GM19239 (cell line): ENCODE results near the gene SLC10A4.
"Not testable (repeated sequence)": the region's sequence is repeated elsewhere in the genome, so short reads cannot be mapped to it uniquely, and the experiment has no call there.

Experiments used
- DNase-seq: peaks from one replicate; pipeline ENCODE4 v3.0.0; 2011; ENCODE audit warnings: low spot score; ENCODE audit not compliant: insufficient read length
- FAIRE-seq: peaks from 2 replicates; lab custom pipeline; 2011; peaks lifted over from hg19 to GRCh38; lab: Jason Lieb, UNC

Gene SLC10A4, protein sequence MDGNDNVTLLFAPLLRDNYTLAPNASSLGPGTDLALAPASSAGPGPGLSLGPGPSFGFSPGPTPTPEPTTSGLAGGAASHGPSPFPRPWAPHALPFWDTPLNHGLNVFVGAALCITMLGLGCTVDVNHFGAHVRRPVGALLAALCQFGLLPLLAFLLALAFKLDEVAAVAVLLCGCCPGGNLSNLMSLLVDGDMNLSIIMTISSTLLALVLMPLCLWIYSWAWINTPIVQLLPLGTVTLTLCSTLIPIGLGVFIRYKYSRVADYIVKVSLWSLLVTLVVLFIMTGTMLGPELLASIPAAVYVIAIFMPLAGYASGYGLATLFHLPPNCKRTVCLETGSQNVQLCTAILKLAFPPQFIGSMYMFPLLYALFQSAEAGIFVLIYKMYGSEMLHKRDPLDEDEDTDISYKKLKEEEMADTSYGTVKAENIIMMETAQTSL

GRCh38 chr4:48483006-48483776, at the start of gene SLC10A4:
SLC10A4 (plus strand) TSS chr4:48483343; CDS start chr4:48483562, 219 bp downstream.
- FAIRE-seq (no peak), DNase-seq (no peak)

DNA sequence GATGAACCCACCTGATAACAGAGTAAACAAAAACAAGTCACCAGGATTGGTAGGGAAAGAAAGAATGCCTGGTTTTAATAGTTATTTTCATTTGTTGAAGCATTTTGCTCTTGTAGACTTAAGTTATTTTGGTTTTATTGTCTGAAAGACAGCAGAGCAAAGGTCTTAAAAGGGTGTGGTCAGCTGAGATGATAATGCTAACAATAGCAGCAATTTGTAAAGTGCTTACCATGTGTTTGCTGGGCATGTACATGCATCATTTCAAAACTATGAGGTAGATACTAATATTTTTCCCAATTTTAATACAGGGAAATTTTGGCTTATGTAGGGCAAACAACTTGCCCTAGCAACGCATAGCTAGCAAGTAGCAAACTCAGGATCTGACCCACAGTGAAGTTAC, 46.8 kb upstream of the SLC10A4 start:
- no peak for DNase-seq

DNA sequence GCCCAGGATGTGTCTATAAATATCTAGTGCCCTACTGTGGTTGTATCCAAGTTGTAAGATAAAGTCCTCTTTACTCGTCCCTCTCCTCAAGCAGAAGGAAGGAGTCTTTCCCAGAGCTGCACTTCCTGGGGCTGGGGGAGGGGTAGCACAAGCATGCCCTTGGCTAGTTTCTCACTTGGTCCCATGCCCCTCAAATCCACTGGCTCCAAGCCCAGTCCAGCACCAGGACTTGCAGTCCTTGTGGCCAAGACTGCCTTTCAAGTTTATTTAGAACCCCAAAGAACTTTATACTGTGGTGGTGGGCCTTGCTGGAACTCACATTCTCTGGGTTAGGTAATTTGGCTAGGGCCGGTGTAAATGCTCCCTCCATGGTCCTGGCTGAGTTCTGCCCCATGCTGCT, 43.2 kb upstream of the SLC10A4 start:
- no peak for FAIRE-seq

More for the DNA sequence above, 46.8 kb upstream of the SLC10A4 start:
- peak; percentile 23 for FAIRE-seq

DNA sequence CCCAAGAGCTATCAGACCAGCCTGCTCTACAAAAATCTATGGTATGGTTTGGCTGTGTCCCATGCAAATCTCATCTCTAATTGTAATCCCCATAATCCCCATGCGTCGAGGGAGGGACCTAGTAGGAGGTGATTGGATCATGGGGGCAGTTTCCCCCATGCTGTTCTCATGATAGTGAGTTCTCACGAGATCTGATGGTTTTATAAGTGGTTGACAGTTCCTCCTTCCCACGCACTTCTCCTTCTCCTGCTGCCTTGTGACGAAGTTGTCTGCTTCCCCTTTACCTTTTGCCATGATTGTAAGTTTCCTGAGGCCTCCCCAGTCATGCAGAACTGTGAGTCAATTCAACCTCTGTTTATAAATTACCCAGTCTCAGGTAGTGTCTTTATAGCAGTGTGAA, 42.2 kb upstream of the SLC10A4 start:
- not testable (repeated sequence) for FAIRE-seq, DNase-seq

More for the DNA sequence above, 43.2 kb upstream of the SLC10A4 start:
- no peak for DNase-seq

DNA sequence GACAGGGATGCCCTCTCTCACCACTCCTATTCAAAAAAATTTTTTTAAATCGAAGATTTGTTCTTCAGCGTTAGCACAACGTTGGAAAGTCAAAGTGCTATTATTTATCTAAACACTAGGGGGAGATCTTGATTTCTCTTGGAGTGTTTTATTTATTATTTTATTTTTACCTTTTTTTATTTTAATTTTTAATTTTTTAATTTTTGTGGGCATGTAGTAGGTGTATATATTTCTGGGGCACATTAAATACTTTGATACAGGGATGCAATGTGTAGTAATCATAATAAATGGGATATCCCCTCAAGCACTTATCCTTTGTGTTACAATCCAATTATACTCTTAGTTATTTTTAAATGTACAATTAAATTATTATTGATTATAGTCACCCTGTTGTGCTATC, 37.4 kb upstream of the SLC10A4 start:
- FAIRE-seq, result no peak
- no peak for DNase-seq

- DNase-seq (no peak), FAIRE-seq (no peak)
Measured at GRCh38 chr4:48446642-48447041, 36.5 kb upstream of the SLC10A4 start.

- no peak for DNase-seq
- no peak for FAIRE-seq
Measured at GRCh38 chr4:48449151-48449550, 34.0 kb upstream of the SLC10A4 start.

DNA sequence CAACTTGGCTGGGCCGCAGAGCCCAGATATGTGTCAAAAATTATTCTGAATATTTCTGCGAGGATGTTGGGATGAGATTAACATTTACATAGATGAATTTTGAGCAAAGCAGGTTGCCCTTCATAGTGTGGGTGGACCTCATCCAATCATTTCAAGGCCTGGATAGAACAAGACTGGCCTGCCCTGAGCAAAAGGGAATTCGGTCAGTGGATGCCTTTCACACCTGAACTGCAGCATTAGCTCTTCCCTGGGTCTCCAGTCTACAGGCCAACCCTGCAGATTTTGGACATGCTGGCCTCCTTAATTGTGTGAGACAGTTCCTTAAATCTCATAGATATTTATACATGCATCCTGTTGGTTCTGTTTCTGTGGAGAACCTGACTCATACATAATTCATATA, 32.4 kb upstream of the SLC10A4 start:
- FAIRE-seq (peak; percentile 4), DNase-seq (no peak)

DNA sequence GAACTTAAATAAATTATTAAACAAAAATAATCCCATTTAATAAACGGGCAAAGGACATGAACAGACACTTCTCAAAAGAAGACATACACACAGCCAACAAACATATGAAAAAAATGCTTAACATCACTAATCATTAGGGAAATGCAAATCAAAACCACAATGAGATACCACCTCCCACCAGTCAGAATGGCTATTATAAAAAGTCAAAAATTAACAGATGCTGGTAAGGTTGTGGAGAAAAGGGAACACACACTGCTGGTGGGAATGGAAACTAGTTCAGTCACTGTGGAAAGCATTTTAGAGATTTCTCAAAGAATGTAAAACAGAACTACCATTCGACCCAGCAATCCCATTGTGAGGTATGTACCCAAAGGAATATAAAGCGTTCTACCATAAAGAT, 31.5 kb upstream of the SLC10A4 start:
- FAIRE-seq, result peak; percentile 69
- not testable (repeated sequence) for DNase-seq

- FAIRE-seq, result no peak
- no peak for DNase-seq
Measured at GRCh38 chr4:48454591-48454990, 28.6 kb upstream of the SLC10A4 start.

DNA sequence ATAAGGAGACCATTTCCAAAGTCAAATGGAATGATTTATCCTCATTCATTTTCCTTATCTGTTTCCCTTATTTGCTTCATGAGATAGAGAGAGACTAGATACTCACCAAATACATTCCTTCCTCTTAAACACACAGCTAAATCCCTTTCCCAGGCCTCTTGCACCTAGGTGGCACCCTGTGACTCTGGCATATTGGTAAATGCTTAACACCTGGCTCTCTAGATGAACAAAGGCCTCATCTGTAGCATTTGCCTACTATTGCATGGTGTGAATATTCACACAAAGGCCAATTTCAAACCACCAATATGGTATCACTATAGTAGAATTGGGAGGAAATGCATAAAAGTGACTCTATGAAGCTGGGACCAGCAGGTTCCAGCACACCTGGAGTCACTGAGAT, 22.1 kb upstream of the SLC10A4 start:
- FAIRE-seq, result no peak

GRCh38 chr4:48462363-48462762, 20.8 kb upstream of the SLC10A4 start:
- FAIRE-seq (no peak), DNase-seq (no peak)

More for the DNA sequence above, 22.1 kb upstream of the SLC10A4 start:
- no peak for DNase-seq

DNA sequence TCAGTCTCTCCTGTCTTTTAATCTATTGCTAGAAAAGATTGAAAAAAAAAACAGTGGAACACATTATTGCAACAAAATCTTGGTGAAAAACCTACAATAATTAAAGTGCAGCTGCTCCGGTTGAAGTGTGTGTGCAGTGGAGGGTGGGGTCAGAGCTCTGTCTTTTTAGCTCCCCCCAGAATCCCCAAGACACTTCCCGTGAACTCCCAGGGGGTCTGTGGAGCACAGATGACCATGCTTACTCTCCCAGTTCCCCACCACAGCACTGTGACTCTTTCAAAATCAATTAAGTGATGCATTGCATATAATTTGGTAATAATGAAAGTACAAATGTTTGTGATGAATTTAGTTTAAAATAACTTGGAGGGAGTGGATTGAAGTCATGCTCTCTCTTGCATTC, 15.7 kb upstream of the SLC10A4 start:
- FAIRE-seq, result no peak

DNA sequence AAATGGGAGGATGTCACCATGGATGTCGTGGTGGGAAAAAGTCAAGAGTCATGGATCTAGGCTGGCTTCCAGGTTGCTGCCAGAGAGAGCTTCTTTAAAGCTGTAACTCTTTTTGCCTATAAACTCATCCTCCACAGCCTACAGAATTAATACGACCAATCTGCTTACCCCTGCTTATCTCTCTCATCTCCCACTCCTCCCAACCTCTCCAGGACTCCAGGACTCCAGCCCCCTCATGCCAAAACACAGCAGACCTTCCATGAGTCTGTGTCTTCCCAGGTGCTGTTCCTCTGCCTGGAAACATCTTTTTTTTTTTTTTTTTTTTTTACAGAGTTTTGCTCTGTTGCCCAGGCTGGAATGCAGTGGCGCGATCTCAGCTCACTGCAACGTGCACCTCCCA, 15.3 kb upstream of the SLC10A4 start:
- no peak for DNase-seq
- no peak for FAIRE-seq

More for the DNA sequence above, 15.7 kb upstream of the SLC10A4 start:
- no peak for DNase-seq

DNA sequence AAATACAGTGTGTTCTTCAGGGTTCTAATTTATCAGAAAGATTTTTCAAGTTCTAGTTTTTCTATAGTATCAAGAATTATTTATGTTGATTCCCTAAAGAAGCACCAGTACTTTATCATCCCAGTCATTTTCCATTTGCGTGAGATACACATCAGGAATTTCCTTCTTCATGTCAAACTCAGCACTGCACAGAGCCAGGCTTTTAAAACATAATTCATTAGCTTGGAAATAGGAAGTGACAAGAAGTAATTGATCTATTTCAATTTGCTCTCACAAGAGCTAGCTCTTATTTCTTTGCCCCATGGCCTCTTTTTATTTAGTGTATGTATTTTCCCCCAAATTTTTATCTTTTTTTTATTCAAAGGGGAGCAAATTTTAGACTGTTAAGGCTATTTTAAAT, 13.0 kb upstream of the SLC10A4 start:
- DNase-seq, result no peak
- FAIRE-seq, result no peak

DNA sequence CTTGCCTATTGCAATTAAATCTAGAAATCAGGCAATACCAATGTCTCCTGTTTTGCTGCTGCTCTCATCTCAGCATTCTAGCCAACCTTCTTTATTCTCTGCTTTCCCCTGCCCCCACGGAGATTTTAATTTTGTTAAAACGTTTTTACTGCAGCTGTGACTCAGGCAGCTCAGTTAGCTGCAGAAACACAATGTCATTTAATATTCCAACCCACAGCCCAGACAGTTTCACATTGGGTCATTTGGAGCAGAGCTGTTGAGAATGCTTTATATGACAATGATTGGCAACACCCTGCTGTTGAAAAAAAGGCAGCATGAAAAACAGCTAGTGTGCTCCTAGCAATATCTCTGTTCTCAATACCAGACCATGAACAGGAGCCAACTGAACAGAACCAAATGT, 12.6 kb upstream of the SLC10A4 start:
- DNase-seq, result no peak

GRCh38 chr4:48472794-48473193, 10.3 kb upstream of the SLC10A4 start:
- no peak for DNase-seq
- no peak for FAIRE-seq

More for the DNA sequence above, 12.6 kb upstream of the SLC10A4 start:
- peak; percentile 23 for FAIRE-seq

DNA sequence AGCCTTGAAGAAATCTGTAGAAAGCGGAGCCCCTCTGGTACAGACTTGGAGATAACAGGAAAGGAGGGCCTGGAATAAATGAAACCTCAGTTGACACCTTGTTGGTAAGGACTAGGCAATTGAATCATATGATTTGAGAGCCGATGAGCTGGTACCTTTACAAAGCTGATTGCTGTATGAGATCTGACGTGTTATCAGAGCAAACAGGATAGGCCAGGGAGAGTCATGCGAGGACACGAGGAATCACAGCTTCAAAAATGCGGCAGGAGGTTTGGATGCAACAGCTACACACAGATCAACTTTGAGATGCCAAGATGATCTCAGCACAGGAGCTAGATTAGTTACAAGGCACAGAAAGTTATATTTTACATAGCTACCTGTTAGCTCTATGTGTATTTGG, 7.4 kb upstream of the SLC10A4 start:
- no peak for FAIRE-seq

DNA sequence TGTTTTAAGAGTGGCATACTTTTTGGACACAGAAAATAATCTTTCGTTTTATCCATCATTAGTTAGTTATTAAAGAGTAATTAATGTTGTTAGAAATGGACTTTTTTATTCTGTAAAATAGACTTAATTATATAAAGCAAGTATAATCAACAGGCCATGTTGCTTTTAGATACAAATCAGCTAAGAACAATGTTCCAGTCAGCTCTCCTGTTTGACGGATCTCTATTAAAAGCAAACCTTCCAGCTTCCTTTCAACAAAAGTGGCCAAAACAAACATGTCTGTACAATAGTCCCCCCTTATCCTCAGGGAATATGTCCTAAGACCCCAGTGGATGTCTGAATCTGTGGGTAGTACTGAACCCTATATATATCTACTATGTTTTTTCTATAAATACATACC, 4.9 kb upstream of the SLC10A4 start:
- no peak for DNase-seq
- no peak for FAIRE-seq

More for the DNA sequence above, 7.4 kb upstream of the SLC10A4 start:
- no peak for DNase-seq

DNA sequence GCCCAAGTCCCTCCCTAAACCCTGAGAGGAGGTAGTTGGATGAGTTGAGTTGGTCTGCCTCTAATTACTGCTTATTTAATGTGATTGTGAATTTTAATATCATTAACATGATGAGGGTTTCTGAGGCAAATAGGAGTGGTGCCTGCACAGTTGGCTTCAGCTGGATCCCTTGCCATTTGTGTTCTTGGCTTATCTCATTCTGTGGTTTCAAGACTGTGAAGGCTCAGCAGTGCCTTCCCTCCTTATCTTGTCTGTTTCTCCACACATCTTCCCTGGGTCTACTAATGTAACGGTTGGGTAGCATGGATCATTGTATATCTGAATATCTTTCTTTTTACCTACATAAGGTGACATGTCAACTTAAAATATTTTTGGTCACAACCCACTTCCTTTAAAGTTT, 1.6 kb upstream of the SLC10A4 start:
- DNase-seq (no peak), FAIRE-seq (no peak)
